NCI-H128 (cell line): ENCODE data around the gene E4F1.
"Not testable (repeated sequence)": the region's sequence is repeated elsewhere in the genome, so short reads cannot be mapped to it uniquely, and the experiment has no call there.

Experiments used
- DNase-seq: peaks from one replicate; lab custom pipeline; 2025; ENCODE audit not compliant: unreplicated experiment; lab: John Stamatoyannopoulos, UW

The E4F1 gene

GRCh38 chr16:2243031-2243528 lies 19.7 kb downstream of the E4F1 start:
- no peak for DNase-seq

- no peak for DNase-seq
Observed at GRCh38 chr16:2243781-2244180, 20.4 kb downstream of the E4F1 start.

GRCh38 chr16:2244301-2244700 lies 20.9 kb downstream of the E4F1 start:
- DNase-seq, result no peak

- no peak for DNase-seq
Observed at GRCh38 chr16:2244926-2245795, 21.8 kb downstream of the E4F1 start.

GRCh38 chr16:2246301-2246885 lies 23.0 kb downstream of the E4F1 start:
- DNase-seq, result no peak

- DNase-seq, result no peak
Observed at GRCh38 chr16:2250652-2251295, 27.4 kb downstream of the E4F1 start.

- DNase-seq, result peak; percentile 74
Observed at GRCh38 chr16:2251296-2252111, 28.1 kb downstream of the E4F1 start, which contains the start of gene ECI1. ECI1 (minus strand) TSS chr16:2251587; CDS start chr16:2251566, 21 bp downstream.

GRCh38 chr16:2252806-2253148 lies 29.4 kb downstream of the E4F1 start:
- no peak for DNase-seq

- DNase-seq, result no peak
Observed at GRCh38 chr16:2253293-2253692, 29.9 kb downstream of the E4F1 start.

GRCh38 chr16:2256531-2257140 lies 33.2 kb downstream of the E4F1 start:
- DNase-seq, result no peak

- DNase-seq, result no peak
Observed at GRCh38 chr16:2257726-2258125, 34.3 kb downstream of the E4F1 start.

GRCh38 chr16:2258530-2258929 lies 35.1 kb downstream of the E4F1 start:
- DNase-seq, result not testable (repeated sequence)

- no peak for DNase-seq
Observed at GRCh38 chr16:2260250-2260649, 36.9 kb downstream of the E4F1 start.

GRCh38 chr16:2263026-2263425 lies 39.6 kb downstream of the E4F1 start:
- not testable (repeated sequence) for DNase-seq

GRCh38 chr16:2266887-2267286 lies 43.5 kb downstream of the E4F1 start:
- DNase-seq, result not testable (repeated sequence)

- not testable (repeated sequence) for DNase-seq
Observed at GRCh38 chr16:2267505-2267912, 44.1 kb downstream of the E4F1 start.

- peak; percentile 79 for DNase-seq
Observed at GRCh38 chr16:2267913-2268666, 44.7 kb downstream of the E4F1 start, which contains the start of gene RNPS1. RNPS1 (minus strand) TSS chr16:2268126; CDS start chr16:2264643, 3,483 bp downstream.

- no peak for DNase-seq
Observed at GRCh38 chr16:2270070-2270462, 46.7 kb downstream of the E4F1 start.

- DNase-seq, result no peak
Observed at GRCh38 chr16:2270588-2271470, 47.4 kb downstream of the E4F1 start.
